HepG2 (cell line): ENCODE data around the gene TRPV2. TPM values are rescaled to one million over a fixed set of nuclear protein-coding genes. Genes with fewer than 3 reads are reported as not detected.

Experiments
- ARID5B ChIP-seq: IDR thresholded peaks from 2 replicates; pipeline ENCODE4 v1.4.0; 2020; ENCODE audit warnings: mild to moderate bottlenecking, missing genetic modification reagents
- DZIP1 ChIP-seq: sonication (generic); formaldehyde crosslinking; IDR thresholded peaks from 2 replicates; pipeline ENCODE4 v1.5.0; 2020; ENCODE audit warnings: mild to moderate bottlenecking, missing genetic modification reagents
- GMEB1 ChIP-seq: sonication (generic); formaldehyde crosslinking; IDR thresholded peaks from 2 replicates; pipeline ENCODE4 v1.5.1; 2020; ENCODE audit warnings: missing genetic modification reagents, mild to moderate bottlenecking, borderline replicate concordance
- KDM3A ChIP-seq: IDR thresholded peaks from 2 replicates; pipeline ENCODE4 v1.6.1; 2018; ENCODE audit warnings: low read depth, missing compliant biosample characterization
- MATR3 ChIP-seq: sonication (generic); formaldehyde crosslinking; IDR thresholded peaks from 2 replicates; pipeline ENCODE4 v1.4.0; 2020; ENCODE audit warnings: missing genetic modification reagents
- MYC ChIP-seq: sonication (generic); formaldehyde crosslinking; IDR thresholded peaks from 2 replicates; pipeline ENCODE4 v1.9.0; 2021; ENCODE audit warnings: missing genetic modification reagents, borderline replicate concordance
- NCOA1 ChIP-seq: sonication (generic); formaldehyde crosslinking; IDR thresholded peaks from 2 replicates; pipeline ENCODE4 v1.9.0; 2021; ENCODE audit warnings: missing genetic modification reagents
- NR2C2 ChIP-seq: sonication (generic); formaldehyde crosslinking; IDR thresholded peaks from 2 replicates; pipeline ENCODE4 v1.4.0; 2020; ENCODE audit warnings: missing genetic modification reagents, mild to moderate bottlenecking, moderate library complexity, borderline replicate concordance
- PAWR ChIP-seq: sonication (generic); formaldehyde crosslinking; IDR thresholded peaks from 2 replicates; pipeline ENCODE4 v1.4.0; 2020; ENCODE audit warnings: missing genetic modification reagents, mild to moderate bottlenecking, borderline replicate concordance
- SSRP1 ChIP-seq: IDR thresholded peaks from 2 replicates; pipeline ENCODE4 v1.6.1; 2016; ENCODE audit warnings: control low read depth
- ZBTB2 ChIP-seq: sonication (generic); formaldehyde crosslinking; IDR thresholded peaks from 2 replicates; pipeline ENCODE4 v1.8.0; 2022; ENCODE audit warnings: low read depth, missing genetic modification reagents
- ZFYVE20 ChIP-seq: sonication (generic); formaldehyde crosslinking; IDR thresholded peaks from 2 replicates; pipeline ENCODE4 v1.8.0; 2023; ENCODE audit warnings: low read depth, mild to moderate bottlenecking, moderate library complexity, missing genetic modification reagents, borderline replicate concordance
- ZKSCAN5 ChIP-seq: sonication (generic); formaldehyde crosslinking; IDR thresholded peaks from 2 replicates; pipeline ENCODE4 v1.5.1; 2020; ENCODE audit warnings: mild to moderate bottlenecking, missing genetic modification reagents
- ZNF225 ChIP-seq: sonication (generic); formaldehyde crosslinking; IDR thresholded peaks from 2 replicates; pipeline ENCODE4 v1.4.0; 2020; ENCODE audit warnings: mild to moderate bottlenecking, missing genetic modification reagents
- ZNF296 ChIP-seq: sonication (generic); formaldehyde crosslinking; conservative IDR thresholded peaks from 2 replicates; pipeline ENCODE4 v1.5.0; 2020; ENCODE audit warnings: mild to moderate bottlenecking, missing genetic modification reagents
- ZNF331 ChIP-seq: sonication (generic); formaldehyde crosslinking; IDR thresholded peaks from 2 replicates; pipeline ENCODE4 v1.4.0; 2020; ENCODE audit warnings: missing genetic modification reagents
- ZNF431 ChIP-seq: sonication (generic); formaldehyde crosslinking; IDR thresholded peaks from 2 replicates; pipeline ENCODE4 v1.9.0; 2022; ENCODE audit warnings: missing genetic modification reagents, low read depth, mild to moderate bottlenecking, borderline replicate concordance
- ZNF619 ChIP-seq: sonication (generic); formaldehyde crosslinking; IDR thresholded peaks from 2 replicates; pipeline ENCODE4 v1.4.0; 2020; ENCODE audit warnings: mild to moderate bottlenecking, missing genetic modification reagents
- ZNF709 ChIP-seq: sonication (generic); formaldehyde crosslinking; IDR thresholded peaks from 2 replicates; pipeline ENCODE4 v1.5.0; 2020; ENCODE audit warnings: mild to moderate bottlenecking, missing genetic modification reagents
- ZNF724P ChIP-seq: sonication (generic); formaldehyde crosslinking; IDR thresholded peaks from 2 replicates; pipeline ENCODE4 v1.8.0; 2022; ENCODE audit warnings: missing genetic modification reagents, borderline replicate concordance
- polyA plus RNA-seq, 8 experiments: library from polyadenylated mRNA; depleted of rRNA in 3 of 8; stranded (reverse) in 7 of 8; unstranded in 1 of 8; fragments of >200 nt; fragmentation: Illumina TruSeq in 4 of 8; extraction: Trizol in 4 of 8; gene quantifications; 2 replicates each; pipeline versions ENCODE4 v1.2.1 to v1.2.3, GENCODE V29; 2011 to 2016; ENCODE audit warnings: low read depth in 4 of 8, missing spikeins in 1 of 8, mixed read lengths in 1 of 8; ENCODE audit not compliant: insufficient read depth in 1 of 8
- total RNA-seq, 5 experiments: library from RNA; depleted of rRNA; stranded (reverse); fragments of >200 nt; fragmentation: Illumina TruSeq; extraction: Trizol; gene quantifications; 2 replicates each; pipeline ENCODE4 v1.2.3, GENCODE V29; 2016; ENCODE audit warnings: low read depth in 1 of 5

The TRPV2 gene
- total and polyA plus RNA-seq, 2 of the 13 experiments (the other 11 are each of a cell fraction or from before 2014, with no cell fraction given): 13.6 to 21.3 TPM

- TF ChIP-seq ZNF296 (CRISPR knock-in tag) (peak; percentile 30; the same call in 1 of the 2 replicates), MYC (CRISPR knock-in tag) (peak; percentile 41; the same call in 1 of the 2 replicates), ZNF619 (no peak), ZNF724P (0 out of 2 replicates have a peak, but pooled peaks have one; percentile 22), DZIP1 (CRISPR knock-in tag) (0 out of 2 replicates have a peak, but pooled peaks have one; percentile 68), ARID5B (no peak), ZNF331 (CRISPR knock-in tag) (no peak), ZFYVE20 (CRISPR knock-in tag) (no peak; the same call in 1 of the 2 replicates), KDM3A (CRISPR knock-in tag) (no peak), PAWR (no peak), NR2C2 (CRISPR knock-in tag) (no peak; the same call in 1 of the 2 replicates), ZBTB2 (no peak), ZNF709 (CRISPR knock-in tag) (no peak), ZNF225 (0 out of 2 replicates have a peak, but pooled peaks have one; percentile 7), ZNF431 (CRISPR knock-in tag) (no peak), GMEB1 (CRISPR knock-in tag) (0 out of 2 replicates have a peak, but pooled peaks have one; percentile 20), SSRP1 (no peak), NCOA1 (no peak), ZKSCAN5 (CRISPR knock-in tag) (no peak), MATR3 (CRISPR knock-in tag) (no peak)
Measured at GRCh38 chr17:16443511-16444257, 28.3 kb downstream of the TRPV2 start (continued).
